Measurements from ENCODE around the gene SLC22A8. TPM values are rescaled to one million over a fixed set of nuclear protein-coding genes. Genes with fewer than 3 reads are reported as not detected.
A peak's percentile ranks its signal among the peaks of the same experiment; 100 is the strongest.

SLC22A8 gene
- total and polyA plus RNA-seq, 2 of the 4 experiments (the other 2 are of a cell fraction) = not detected

GRCh38 chr11:63023841-63024648 is 8.4 kb upstream of the SLC22A8 start:
- ATAC-seq (ENCODE audit: low read depth) = peak; percentile 100
- Histone ChIP-seq H2AFZ (replicated peaks; ENCODE audit: low read length, poor library complexity) (peak overlapping the region; percentile 71), H4K20me1 (ENCODE audit: insufficient read depth, low read length) (no peaks in the 10 kb centered on the region), H3K9me1 (ENCODE audit: insufficient read depth, low read length) (no peaks in the 10 kb centered on the region), H2BK5ac (ENCODE audit: low read depth, low read length, poor library complexity, severe bottlenecking) (no peak overlapping the region), H3K27ac (ENCODE audit: insufficient read depth, low read length) (no peak overlapping the region), H3K79me1 (ENCODE audit: low read depth in 1 of 2, low read length in 2 of 2) (no peaks in the 10 kb centered on the region), H3K23ac (ENCODE audit: low read depth, low read length) (no peak overlapping the region), H3K56ac (ENCODE audit: extremely low read depth, insufficient read depth, low read length) (no peak overlapping the region), H2BK15ac (ENCODE audit: low read depth, low read length) (no peak overlapping the region), H3K9me3 (ENCODE audit: control insufficient read depth, insufficient read depth, low read length) (no peaks in the 10 kb centered on the region), H3K9ac (ENCODE audit: low read depth, low read length) (no peak overlapping the region), H3K27me3 (ENCODE audit: control insufficient read depth, insufficient read depth, low read length) (peaks cover 10% of the 10 kb centered on the region; the same call in 1 of the 2 replicates), H3K14ac (replicated peaks; ENCODE audit: low read depth, low read length) (no peak overlapping the region), H4K5ac (ENCODE audit: low read depth, low read length) (no peak overlapping the region), H3K4me1 (ENCODE audit: control insufficient read depth, insufficient read depth, low read length) (no peaks in the 10 kb centered on the region), H3K4ac (ENCODE audit: low read depth, low read length) (no peak overlapping the region), H2BK120ac (ENCODE audit: low read depth, low read length) (no peak overlapping the region), H3K36me3 (ENCODE audit: control insufficient read depth, insufficient read depth, low read length) (no peaks in the 10 kb centered on the region), H3K4me3 (ENCODE audit: insufficient read depth, low read depth, low read length) (no peak overlapping the region), H3K4me2 (ENCODE audit: low read depth, low read length) (no peak overlapping the region), H3K18ac (ENCODE audit: low read depth, low read length) (no peak overlapping the region), H4K8ac (ENCODE audit: low read depth in 2 of 2, low read length in 2 of 2) (no peak overlapping the region), H2AK5ac (ENCODE audit: low read depth, low read length) (no peak overlapping the region), H2BK20ac (ENCODE audit: low read depth, low read length) (no peak overlapping the region), H4K91ac (ENCODE audit: insufficient read depth, low read depth, low read length) (no peak overlapping the region), H2AK9ac (replicated peaks; ENCODE audit: low read depth, low read length, poor library complexity) (no peak overlapping the region)
- intact Hi-C loops (cut with micrococcal nuclease) (loop anchor here (1.0 kb wide), 2 partner anchors 115 to 119 kb away; no protein-coding TSS in a partner anchor), dilution Hi-C loops (cut with HindIII; ENCODE audit: low sequenced_read_pairs, unreplicated experiment) (no loop called here), in situ Hi-C loops (cut with MboI; ENCODE audit: low sequenced_read_pairs) (loop anchor here (5.0 kb wide), 1 partner anchor 117 kb away; no protein-coding TSS in a partner anchor)
- TF ChIP-seq RAD21 (IDR thresholded peaks at IDR 0.05; ENCODE audit: low read length) = peak; percentile 91
- no peak for TF ChIP-seq MAZ (IDR thresholded peaks at IDR 0.05; ENCODE audit: borderline replicate concordance, low read depth, low read length)
- TF ChIP-seq SMC3 (IDR thresholded peaks at IDR 0.05; ENCODE audit: low read depth, low read length) = peak; percentile 98
- no peak for TF ChIP-seq MAFK (IDR thresholded peaks at IDR 0.05; ENCODE audit: low read depth, low read length)
- no peak for TF ChIP-seq FOS (IDR thresholded peaks at IDR 0.05; ENCODE audit: low read depth, low read length)
- no peak for TF ChIP-seq CEBPB (IDR thresholded peaks at IDR 0.05; ENCODE audit: low read depth, low read length)
- TF ChIP-seq CTCF (conservative IDR thresholded peaks at IDR 0.05; ENCODE audit: low read depth, low read length) = peak; percentile 98
- ChIA-PET POLR2A (ENCODE audit: unreplicated experiment) (no interaction called here), CTCF (interaction anchor here (0.6 to 4.1 kb wide), 10 partner anchors 8 to 606 kb away, joined by 3 to 59 read pairs (median 4); no protein-coding TSS in a partner anchor)
- DNase-seq = peak; percentile 61
- WGBS, 2 experiments (ENCODE audit: extremely low coverage in 2 of 2, insufficient read length in 1 of 2) = no CpG with 5 or more reads among the region's 19 CpGs
- no TSS peak for BruUV-seq (replicated peaks)

Data from IMR-90 (cell line).